SK-N-SH treated with all-trans-retinoic acid at 6 μM for 48 hours (cell line): ENCODE results near the gene COL23A1.

Experiments used
- ATAC-seq: fragments of 200-7000 bp; cut with Tn5 transposase; 3 replicates; pipeline ENCODE4 v1.9.1; 2020; ENCODE audit warnings: mild to moderate bottlenecking, moderate library complexity
- ARNTL ChIP-seq: fragments of 450-650 bp; formaldehyde crosslinking; IDR thresholded peaks from 2 replicates; pipeline ENCODE4 v1.5.0; 2020; ENCODE audit warnings: low read depth, mild to moderate bottlenecking, moderate library complexity, borderline replicate concordance
- BACH2 ChIP-seq: fragments of 250-450 bp; sonication (Bioruptor Pico); IDR thresholded peaks from 2 replicates; pipeline ENCODE4 v1.9.0; 2021; ENCODE audit warnings: mild to moderate bottlenecking, borderline replicate concordance
- CREB5 ChIP-seq: fragments of 250-450 bp; sonication (Bioruptor Pico); IDR thresholded peaks from 2 replicates; pipeline ENCODE4 v1.5.1; 2020; ENCODE audit warnings: low read depth, mild to moderate bottlenecking, moderate library complexity
- CSRNP3 ChIP-seq: fragments of 250-450 bp; sonication (Bioruptor Pico); IDR thresholded peaks from 2 replicates; pipeline ENCODE4 v1.5.1; 2021; ENCODE audit warnings: mild to moderate bottlenecking, moderate library complexity
- ESRRG ChIP-seq: fragments of 250-450 bp; sonication (Bioruptor Pico); IDR thresholded peaks from 2 replicates; pipeline ENCODE4 v1.6.1; 2021; ENCODE audit warnings: mild to moderate bottlenecking
- GLIS3 ChIP-seq: fragments of 250-450 bp; sonication (Bioruptor Pico); IDR thresholded peaks from 2 replicates; pipeline ENCODE4 v1.5.0; 2020; ENCODE audit warnings: mild to moderate bottlenecking, moderate library complexity
- ISL1 ChIP-seq: fragments of 250-450 bp; sonication (Bioruptor Pico); IDR thresholded peaks from 2 replicates; pipeline ENCODE4 v2.1.2; 2022; ENCODE audit warnings: mild to moderate bottlenecking, moderate library complexity
- OSR1 ChIP-seq: fragments of 250-450 bp; sonication (Bioruptor Pico); IDR thresholded peaks from 2 replicates; pipeline ENCODE4 v1.8.0; 2022; ENCODE audit warnings: moderate library complexity, mild to moderate bottlenecking, inconsistent platforms
- PATZ1 ChIP-seq: fragments of 250-450 bp; sonication (Bioruptor Pico); IDR thresholded peaks from 2 replicates; pipeline ENCODE4 v1.8.0; 2020; ENCODE audit warnings: mild to moderate bottlenecking, moderate library complexity, borderline replicate concordance
- POU6F1 ChIP-seq: fragments of 250-450 bp; sonication (Bioruptor Pico); IDR thresholded peaks from 2 replicates; pipeline ENCODE4 v1.8.0; 2021; ENCODE audit warnings: low read depth, mild to moderate bottlenecking, moderate library complexity, borderline replicate concordance
- PPARA ChIP-seq: fragments of 250-450 bp; sonication (Bioruptor Pico); IDR thresholded peaks from 2 replicates; pipeline ENCODE4 v1.5.0; 2020; ENCODE audit warnings: mild to moderate bottlenecking, borderline replicate concordance
- RARB ChIP-seq: fragments of 250-450 bp; sonication (Bioruptor Pico); IDR thresholded peaks from 2 replicates; pipeline ENCODE4 v1.8.0; 2021; ENCODE audit warnings: mild to moderate bottlenecking, moderate library complexity
- SNAI2 ChIP-seq: fragments of 250-450 bp; sonication (Bioruptor Pico); IDR thresholded peaks from 2 replicates; pipeline ENCODE4 v1.5.0; 2020; ENCODE audit warnings: mild to moderate bottlenecking, moderate library complexity
- TCF4 ChIP-seq: fragments of 250-450 bp; sonication (Bioruptor Pico); IDR thresholded peaks from 2 replicates; pipeline ENCODE4 v1.8.0; 2021; ENCODE audit warnings: mild to moderate bottlenecking, moderate library complexity, borderline replicate concordance
- TOX ChIP-seq: fragments of 250-450 bp; sonication (Bioruptor Pico); IDR thresholded peaks from 2 replicates; pipeline ENCODE4 v1.8.0; 2021; ENCODE audit warnings: mild to moderate bottlenecking, moderate library complexity, borderline replicate concordance
- ZFP3 ChIP-seq: fragments of 250-450 bp; sonication (Bioruptor Pico); IDR thresholded peaks from 2 replicates; pipeline ENCODE4 v1.5.0; 2020; ENCODE audit warnings: mild to moderate bottlenecking, moderate library complexity
- ZFP30 ChIP-seq: fragments of 450-650 bp; formaldehyde crosslinking; IDR thresholded peaks from 2 replicates; pipeline ENCODE4 v1.5.0; 2022; ENCODE audit warnings: mild to moderate bottlenecking, moderate library complexity
- ZNF565 ChIP-seq: fragments of 450-650 bp; formaldehyde crosslinking; conservative IDR thresholded peaks from 2 replicates; pipeline ENCODE4 v1.5.0; 2020; ENCODE audit warnings: low read depth, mild to moderate bottlenecking, moderate library complexity
- ZNF70 ChIP-seq: fragments of 450-650 bp; formaldehyde crosslinking; IDR thresholded peaks from 2 replicates; pipeline ENCODE4 v1.5.0; 2020; ENCODE audit warnings: mild to moderate bottlenecking, moderate library complexity
- ZNF8 ChIP-seq: fragments of 450-650 bp; formaldehyde crosslinking; IDR thresholded peaks from 2 replicates; pipeline ENCODE4 v1.5.0; 2020; ENCODE audit warnings: mild to moderate bottlenecking, moderate library complexity
- TF ChIP-seq, protein P1 (sequence below): fragments of 250-450 bp; sonication (Bioruptor Pico); IDR thresholded peaks from 2 replicates; pipeline ENCODE4 v1.5.0; 2020; ENCODE audit warnings: mild to moderate bottlenecking, moderate library complexity

The COL23A1 gene

GRCh38 chr5:178248750-178249149 lies 341.4 kb downstream of the COL23A1 start (continued):
- TF ChIP-seq, protein P1, sequence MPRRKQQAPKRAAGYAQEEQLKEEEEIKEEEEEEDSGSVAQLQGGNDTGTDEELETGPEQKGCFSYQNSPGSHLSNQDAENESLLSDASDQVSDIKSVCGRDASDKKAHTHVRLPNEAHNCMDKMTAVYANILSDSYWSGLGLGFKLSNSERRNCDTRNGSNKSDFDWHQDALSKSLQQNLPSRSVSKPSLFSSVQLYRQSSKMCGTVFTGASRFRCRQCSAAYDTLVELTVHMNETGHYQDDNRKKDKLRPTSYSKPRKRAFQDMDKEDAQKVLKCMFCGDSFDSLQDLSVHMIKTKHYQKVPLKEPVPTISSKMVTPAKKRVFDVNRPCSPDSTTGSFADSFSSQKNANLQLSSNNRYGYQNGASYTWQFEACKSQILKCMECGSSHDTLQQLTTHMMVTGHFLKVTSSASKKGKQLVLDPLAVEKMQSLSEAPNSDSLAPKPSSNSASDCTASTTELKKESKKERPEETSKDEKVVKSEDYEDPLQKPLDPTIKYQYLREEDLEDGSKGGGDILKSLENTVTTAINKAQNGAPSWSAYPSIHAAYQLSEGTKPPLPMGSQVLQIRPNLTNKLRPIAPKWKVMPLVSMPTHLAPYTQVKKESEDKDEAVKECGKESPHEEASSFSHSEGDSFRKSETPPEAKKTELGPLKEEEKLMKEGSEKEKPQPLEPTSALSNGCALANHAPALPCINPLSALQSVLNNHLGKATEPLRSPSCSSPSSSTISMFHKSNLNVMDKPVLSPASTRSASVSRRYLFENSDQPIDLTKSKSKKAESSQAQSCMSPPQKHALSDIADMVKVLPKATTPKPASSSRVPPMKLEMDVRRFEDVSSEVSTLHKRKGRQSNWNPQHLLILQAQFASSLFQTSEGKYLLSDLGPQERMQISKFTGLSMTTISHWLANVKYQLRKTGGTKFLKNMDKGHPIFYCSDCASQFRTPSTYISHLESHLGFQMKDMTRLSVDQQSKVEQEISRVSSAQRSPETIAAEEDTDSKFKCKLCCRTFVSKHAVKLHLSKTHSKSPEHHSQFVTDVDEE (CRISPR knock-in tag), result no peak
- TF ChIP-seq POU6F1 (no peak), ZFP3 (CRISPR knock-in tag) (no peak)
- TF ChIP-seq, all 23 proteins: peak for 0

DNA sequence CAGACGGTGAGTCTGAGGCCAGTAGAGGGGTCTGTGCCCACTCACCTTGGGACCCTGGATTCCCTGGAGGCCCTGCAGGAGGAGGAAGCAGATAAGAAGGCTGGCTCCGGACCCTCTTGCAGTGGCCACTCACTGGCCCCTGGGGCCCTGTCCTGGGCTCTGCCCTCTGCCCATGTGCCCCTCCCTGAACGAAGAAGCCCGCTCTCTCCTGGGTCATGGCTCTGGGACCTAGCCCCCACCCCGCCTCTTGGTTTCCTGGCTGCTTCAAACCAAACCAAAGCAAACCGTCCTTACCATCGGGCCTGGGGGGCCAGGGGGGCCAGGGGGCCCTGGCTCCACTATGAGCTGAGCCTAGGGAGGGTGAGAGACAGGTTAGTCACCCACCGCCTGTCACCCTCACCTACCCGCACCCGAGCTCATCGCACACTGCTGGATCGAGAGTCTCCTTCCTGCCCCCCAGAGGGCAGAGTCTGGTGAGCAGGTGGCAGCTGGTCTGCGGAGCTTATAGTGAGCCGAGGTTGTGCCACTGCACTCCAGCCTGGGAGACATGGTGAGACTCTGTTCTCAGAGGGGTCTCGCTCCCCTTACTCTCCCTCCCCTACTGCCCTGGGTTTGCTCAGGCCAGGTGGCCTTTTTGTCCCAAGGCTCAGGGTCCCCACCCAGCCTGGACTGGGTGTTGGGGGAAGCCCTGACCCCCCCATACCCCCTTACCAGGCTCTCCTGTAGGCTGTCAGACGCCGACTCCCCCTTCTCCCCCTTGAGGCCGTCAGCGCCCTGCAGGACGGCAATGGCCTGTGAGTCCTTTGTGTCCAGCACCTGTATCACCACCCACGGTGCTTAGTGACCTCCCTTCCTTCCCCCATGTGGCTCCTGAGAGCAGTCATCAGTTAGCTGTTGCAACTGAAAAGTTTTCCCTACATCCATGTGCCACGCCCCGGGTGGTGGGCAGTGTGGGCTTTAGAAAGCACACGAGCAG lies 342.4 kb downstream of the COL23A1 start:
- ATAC-seq, result no peak
- TF ChIP-seq POU6F1 (no peak), ZNF565 (no peak), BACH2 (CRISPR knock-in tag) (no peak), CSRNP3 (no peak), PPARA (CRISPR knock-in tag) (no peak), ZNF70 (CRISPR knock-in tag) (no peak), OSR1 (CRISPR knock-in tag) (no peak), ZNF8 (CRISPR knock-in tag) (no peak)
- TF ChIP-seq, all 23 proteins: peak for 0

DNA sequence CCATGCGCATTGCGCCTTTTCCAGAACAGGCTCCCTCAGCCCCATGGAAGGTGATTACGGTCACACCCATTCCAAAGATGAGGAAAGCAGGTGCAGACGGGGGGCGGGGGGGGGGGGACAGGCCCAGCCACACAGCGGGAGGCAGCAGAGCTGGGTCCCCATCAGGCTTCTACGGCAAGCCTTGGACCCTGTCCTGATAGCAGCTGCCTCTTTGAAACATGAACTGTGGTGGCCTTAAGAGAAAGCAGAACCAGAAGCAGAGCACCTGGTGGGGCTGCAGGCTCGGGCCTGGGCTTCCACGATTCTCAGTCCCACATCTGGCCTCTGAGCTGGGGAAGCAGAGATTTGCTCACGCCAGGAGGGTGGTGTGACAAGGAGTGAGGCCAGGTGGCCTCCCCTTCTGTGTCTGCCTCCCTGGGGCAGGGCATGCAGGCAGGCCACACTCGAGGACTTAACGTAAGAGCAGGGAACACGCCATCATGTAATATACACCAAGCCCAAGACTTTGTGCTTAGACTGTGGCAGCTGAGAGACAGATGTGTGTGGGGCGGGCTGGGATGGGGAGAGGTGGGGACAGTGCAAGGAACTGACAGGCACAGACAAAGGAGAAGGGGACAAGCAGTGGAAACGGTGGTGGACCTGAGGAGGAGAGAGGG lies 343.4 kb downstream of the COL23A1 start:
- no peak for ATAC-seq
- TF ChIP-seq ESRRG (CRISPR knock-in tag) (no peak), CREB5 (CRISPR knock-in tag) (no peak), RARB (CRISPR knock-in tag) (no peak), ZNF70 (CRISPR knock-in tag) (no peak), ZFP30 (CRISPR knock-in tag) (no peak), POU6F1 (no peak), PATZ1 (no peak), BACH2 (CRISPR knock-in tag) (no peak), ZNF565 (no peak), ARNTL (CRISPR knock-in tag) (no peak), ZNF8 (CRISPR knock-in tag) (no peak), ISL1 (CRISPR knock-in tag) (no peak), ZFP3 (CRISPR knock-in tag) (no peak), GLIS3 (no peak), TCF4 (CRISPR knock-in tag) (no peak), CSRNP3 (no peak), PPARA (CRISPR knock-in tag) (no peak), SNAI2 (CRISPR knock-in tag) (no peak), TOX (no peak), OSR1 (CRISPR knock-in tag) (no peak)
- TF ChIP-seq, all 23 proteins: peak for 0
